Trophoblast cell (in vitro differentiated cells and primary cell): ENCODE results near the gene CCL22.

Source experiments
- DNase-seq, 2 donors: peaks; one replicate each; pipeline ENCODE4 v3.0.0-alpha.2; 2016
- H2AFZ ChIP-seq: 2 replicates; pipeline ENCODE4 v1.6.1; 2013; ENCODE audit warnings: low read length, moderate library complexity, mild to moderate bottlenecking; ENCODE audit not compliant: insufficient read depth, poor library complexity
- H2AK5ac ChIP-seq: 2 replicates; pipeline ENCODE4 v1.6.1; 2013; ENCODE audit warnings: mild to moderate bottlenecking, low read length
- H2BK120ac ChIP-seq: 2 replicates; pipeline ENCODE4 v1.6.1; 2013; ENCODE audit warnings: low read length, mild to moderate bottlenecking, moderate library complexity; ENCODE audit not compliant: insufficient read depth, poor library complexity
- H2BK12ac ChIP-seq: 2 replicates; pipeline ENCODE4 v1.6.1; 2013; ENCODE audit warnings: mild to moderate bottlenecking, low read length, moderate library complexity
- H2BK5ac ChIP-seq: 2 replicates; pipeline ENCODE4 v1.6.1; 2013; ENCODE audit warnings: low read length, low read depth, moderate library complexity, mild to moderate bottlenecking; ENCODE audit not compliant: poor library complexity
- H3K14ac ChIP-seq: 2 replicates; pipeline ENCODE4 v1.6.1; 2013; ENCODE audit warnings: mild to moderate bottlenecking, low read length
- H3K18ac ChIP-seq: 2 replicates; pipeline ENCODE4 v1.6.1; 2013; ENCODE audit warnings: mild to moderate bottlenecking, low read length
- H3K23ac ChIP-seq: 2 replicates; pipeline ENCODE4 v1.6.1; 2013; ENCODE audit warnings: low read length
- H3K27ac ChIP-seq: 2 replicates; pipeline ENCODE4 v1.5.1; 2013; ENCODE audit warnings: low read depth, mild to moderate bottlenecking, inconsistent platforms, low read length, moderate library complexity
- H3K27me3 ChIP-seq: 2 replicates; pipeline ENCODE4 v1.6.1; 2013; ENCODE audit warnings: inconsistent platforms, mild to moderate bottlenecking, low read length, moderate library complexity; ENCODE audit not compliant: insufficient read depth
- H3K36me3 ChIP-seq, 2 experiments: 1 replicate in 1 of 2; 2 replicates in 1 of 2; pipeline ENCODE4 v1.6.1; 2013; ENCODE audit warnings: low read length in 2 of 2, mild to moderate bottlenecking in 2 of 2, moderate library complexity in 1 of 2; ENCODE audit not compliant: insufficient read depth in 2 of 2, control insufficient read depth in 1 of 2
- H3K4ac ChIP-seq: 2 replicates; pipeline ENCODE4 v1.6.1; 2013; ENCODE audit warnings: low read depth, mild to moderate bottlenecking, low read length, moderate library complexity
- H3K4me1 ChIP-seq, 2 experiments: 1 replicate in 1 of 2; 2 replicates in 1 of 2; pipeline ENCODE4 v1.6.1; 2013; ENCODE audit warnings: low read length in 2 of 2, mild to moderate bottlenecking in 2 of 2, moderate library complexity in 1 of 2; ENCODE audit not compliant: insufficient read depth in 2 of 2, control insufficient read depth in 1 of 2
- H3K4me2 ChIP-seq: 2 replicates; pipeline ENCODE4 v1.6.1; 2013; ENCODE audit warnings: inconsistent platforms, mild to moderate bottlenecking, low read length, moderate library complexity
- H3K4me3 ChIP-seq: 2 replicates; pipeline ENCODE4 v1.5.1; 2013; ENCODE audit warnings: mild to moderate bottlenecking, low read depth, low read length, inconsistent platforms
- H3K79me1 ChIP-seq: one replicate; pipeline ENCODE4 v1.6.1; 2013; ENCODE audit warnings: low read length
- H3K79me2 ChIP-seq: 2 replicates; pipeline ENCODE4 v1.6.1; 2013; ENCODE audit warnings: low read length, mild to moderate bottlenecking; ENCODE audit not compliant: control insufficient read depth, insufficient read depth, poor library complexity
- H3K9ac ChIP-seq: 2 replicates; pipeline ENCODE4 v1.6.1; 2013; ENCODE audit warnings: mild to moderate bottlenecking, low read length
- H3K9me3 ChIP-seq: 2 replicates; pipeline ENCODE4 v1.6.1; 2013; ENCODE audit warnings: low read depth, mild to moderate bottlenecking, control low read depth, inconsistent platforms, low read length; ENCODE audit not compliant: insufficient read depth
- H4K12ac ChIP-seq: 2 replicates; pipeline ENCODE4 v1.6.1; 2013; ENCODE audit warnings: low read depth, mild to moderate bottlenecking, low read length, moderate library complexity
- H4K8ac ChIP-seq: 2 replicates; pipeline ENCODE4 v1.6.1; 2013; ENCODE audit warnings: low read depth, mild to moderate bottlenecking, low read length, moderate library complexity
- H4K91ac ChIP-seq: one replicate; pipeline ENCODE4 v1.6.1; 2013; ENCODE audit warnings: low read depth, mild to moderate bottlenecking, low read length, moderate library complexity
- WGBS: extraction: QIAGEN DNeasy Blood & Tissue Kit; methylation state at CpG from one replicate; pipeline ENCODE4 v1.1.7; 2013; ENCODE audit warnings: missing lambda C conversion rate; ENCODE audit not compliant: insufficient read length, insufficient coverage; ENCODE audit errors: extremely low coverage; 5-methylcytosine and 5-hydroxymethylcytosine counted together

CCL22 gene

DNA sequence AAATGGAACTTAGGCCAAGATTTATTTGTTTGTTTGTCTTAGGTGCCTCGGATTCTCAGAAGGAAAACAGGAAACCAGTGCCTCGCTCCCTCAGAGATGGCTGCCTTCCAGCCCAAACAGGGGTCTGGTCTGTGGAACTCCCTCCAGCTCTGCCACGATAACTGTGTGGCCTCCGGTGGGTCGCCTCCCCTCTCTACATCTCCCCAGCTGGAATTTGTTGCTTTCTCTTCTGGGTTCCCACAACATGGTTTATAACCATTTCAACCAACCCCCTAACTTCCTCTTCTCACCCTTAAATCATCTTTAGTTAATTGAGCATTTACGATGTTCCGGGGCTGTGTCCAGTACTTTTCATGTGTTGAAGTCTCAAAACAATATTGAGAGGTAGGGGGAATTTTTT lies 43.2 kb upstream of the CCL22 start:
- 100% methylated on average over 1 of the region's 7 CpGs for WGBS
- no peak for DNase-seq
- Histone ChIP-seq H2BK120ac (no peak overlapping the region), H3K18ac (no peak overlapping the region), H3K79me2 (no peaks in the 10 kb centered on the region), H3K79me1 (peaks cover 2% of the 10 kb centered on the region), H3K27me3 (no peaks in the 10 kb centered on the region), H3K27ac (no peak overlapping the region), H3K23ac (no peak overlapping the region), H3K4me2 (no peak overlapping the region), H4K12ac (no peak overlapping the region), H3K14ac (no peak overlapping the region), H3K4me1 (peaks cover 2 to 8% of the 10 kb centered on the region in 2 experiments), H4K8ac (no peak overlapping the region), H3K9ac (no peak overlapping the region), H2BK5ac (no peak overlapping the region), H2AFZ (peak overlapping the region; percentile 10), H3K9me3 (no peaks in the 10 kb centered on the region), H3K4ac (no peak overlapping the region), H3K4me3 (no peak overlapping the region), H2BK12ac (no peak overlapping the region), H4K91ac (no peak overlapping the region), H3K36me3 (no peaks in the 10 kb centered on the region), H2AK5ac (no peak overlapping the region)

DNA sequence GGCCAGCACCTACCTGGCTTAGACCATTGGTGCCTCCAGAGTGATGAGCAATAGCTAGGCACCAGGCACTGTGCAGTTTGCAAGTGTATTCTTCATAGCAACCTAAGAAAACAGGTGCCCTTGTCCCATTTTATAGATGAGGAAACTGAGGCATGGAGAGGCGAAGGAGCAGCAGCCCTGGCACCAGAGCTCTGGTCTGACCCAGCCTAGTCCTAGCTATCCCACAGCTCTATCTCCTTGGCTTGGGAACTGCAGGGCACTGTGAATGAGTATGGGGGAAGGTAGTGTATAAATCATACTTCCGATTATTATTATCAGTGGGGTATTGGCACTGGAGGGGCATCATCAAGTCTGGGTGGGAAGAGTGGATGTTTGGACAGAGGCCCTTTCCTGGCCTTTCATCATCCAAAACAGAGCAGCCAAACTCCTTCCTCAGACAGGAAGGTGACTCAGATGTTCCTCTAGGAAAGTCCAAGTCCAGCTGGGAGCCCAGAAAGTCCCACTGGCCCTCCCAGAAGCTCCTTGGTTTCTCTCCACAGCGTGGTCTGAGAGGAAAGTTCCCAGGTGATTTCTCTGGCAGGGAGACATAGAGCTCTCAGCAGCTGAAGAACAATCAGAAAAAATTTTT lies 42.1 kb upstream of the CCL22 start:
- Histone ChIP-seq H4K12ac (no peak overlapping the region), H3K4me1 (peaks cover 2 to 8% of the 10 kb centered on the region in 2 experiments), H4K91ac (no peak overlapping the region), H2BK5ac (no peak overlapping the region), H2AK5ac (no peak overlapping the region), H3K4me2 (no peak overlapping the region), H3K23ac (no peak overlapping the region), H3K27me3 (no peaks in the 10 kb centered on the region), H3K14ac (no peak overlapping the region), H4K8ac (no peak overlapping the region), H2BK120ac (no peak overlapping the region), H3K4me3 (no peak overlapping the region), H3K27ac (no peak overlapping the region), H2BK12ac (no peak overlapping the region), H3K9me3 (no peaks in the 10 kb centered on the region), H3K36me3 (no peaks in the 10 kb centered on the region), H3K79me1 (peaks cover 2% of the 10 kb centered on the region), H3K9ac (no peak overlapping the region), H3K4ac (no peak overlapping the region), H3K18ac (no peak overlapping the region), H2AFZ (no peak overlapping the region), H3K79me2 (no peaks in the 10 kb centered on the region)
- DNase-seq = peak in 1 of 2 donors; percentile 40
- no CpG with 5 or more reads among the region's 3 CpGs for WGBS

DNA sequence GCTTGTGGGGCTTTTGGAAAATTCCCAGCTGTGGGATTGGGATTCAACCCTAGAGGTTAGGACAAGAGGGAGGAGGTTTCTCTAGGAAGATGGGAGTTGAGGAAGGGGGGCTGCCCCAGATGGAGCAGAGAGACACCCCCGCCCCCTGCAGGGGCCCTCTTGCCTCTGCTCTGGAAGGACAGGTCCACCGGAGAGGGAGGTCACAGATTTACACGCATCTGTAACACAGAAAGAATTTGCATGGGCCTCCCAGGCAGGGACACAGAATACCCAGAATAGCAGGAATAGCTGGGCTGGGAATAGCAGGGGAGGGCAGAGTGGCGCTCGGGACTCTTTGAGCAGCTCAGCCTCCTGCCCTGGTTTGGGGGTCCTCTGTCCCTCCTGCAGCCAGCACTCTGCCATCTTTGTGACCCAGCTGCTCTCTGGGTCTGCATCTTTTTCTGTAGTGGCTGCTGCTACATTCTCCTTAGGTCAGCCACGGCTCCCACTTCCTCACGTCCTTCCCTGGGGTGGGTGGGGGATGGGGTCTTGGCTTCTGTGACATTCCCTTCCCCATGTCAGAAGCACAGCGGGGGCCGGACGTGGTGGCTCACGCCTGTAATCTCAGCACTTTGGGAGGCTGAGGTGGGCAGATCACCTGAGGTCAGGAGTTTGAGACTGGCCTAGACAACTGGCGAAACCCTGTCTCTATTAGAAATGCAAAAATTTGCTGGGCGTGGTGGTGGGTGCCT lies 40.2 kb upstream of the CCL22 start:
- no CpG with 5 or more reads among the region's 13 CpGs for WGBS
- peak overlapping the region; percentile 30 for H2AFZ ChIP-seq
- H2BK120ac ChIP-seq = peak overlapping the region; percentile 50
- H3K23ac ChIP-seq = no peak overlapping the region
- DNase-seq = peak; percentile 55 to 76
- no peaks in the 10 kb centered on the region for H3K9me3 ChIP-seq
- peak overlapping the region; percentile 27 for H3K14ac ChIP-seq
- H2BK12ac ChIP-seq = no peak overlapping the region
- no peaks in the 10 kb centered on the region for H3K27me3 ChIP-seq
- H2BK5ac ChIP-seq = no peak overlapping the region
- H3K79me2 ChIP-seq = no peaks in the 10 kb centered on the region
- H3K4ac ChIP-seq = no peak overlapping the region
- no peak overlapping the region for H3K18ac ChIP-seq
- no peak overlapping the region for H3K4me3 ChIP-seq
- peaks cover 2% of the 10 kb centered on the region for H3K79me1 ChIP-seq
- peak overlapping the region; percentile 17 for H4K8ac ChIP-seq
- no peak overlapping the region for H2AK5ac ChIP-seq
- H3K4me1 ChIP-seq = peaks cover 2 to 8% of the 10 kb centered on the region in 2 experiments
- peak overlapping the region; percentile 22 for H3K4me2 ChIP-seq
- peak overlapping the region; percentile 27 for H4K12ac ChIP-seq
- H3K27ac ChIP-seq = no peak overlapping the region
- peak overlapping the region; percentile 45 for H4K91ac ChIP-seq
- no peak overlapping the region for H3K9ac ChIP-seq
- no peaks in the 10 kb centered on the region for H3K36me3 ChIP-seq

DNA sequence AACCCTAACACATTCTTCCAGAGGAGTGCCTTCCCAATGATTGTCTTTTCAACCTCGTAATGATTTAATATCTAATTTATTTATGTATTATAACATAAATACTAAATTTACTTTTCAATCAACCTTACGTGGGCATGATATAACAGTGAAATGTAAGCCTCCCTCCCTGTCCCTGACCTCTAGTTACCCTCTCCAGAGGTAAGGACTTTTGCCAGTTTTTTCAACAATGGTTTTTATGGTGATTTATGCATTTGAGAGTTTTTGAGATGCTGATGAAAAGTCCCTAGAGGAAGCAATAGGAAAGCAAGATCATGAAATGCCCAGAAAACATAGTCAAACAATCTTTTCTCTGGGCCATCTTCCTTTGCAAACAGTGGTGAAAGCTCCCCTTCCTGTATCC lies 38.9 kb upstream of the CCL22 start:
- no peaks in the 10 kb centered on the region for H3K79me2 ChIP-seq
- no peak overlapping the region for H3K27ac ChIP-seq

More for the DNA sequence above, 38.9 kb upstream of the CCL22 start:
- Histone ChIP-seq H2BK12ac (no peak overlapping the region), H3K27me3 (no peaks in the 10 kb centered on the region), H3K9me3 (no peaks in the 10 kb centered on the region), H4K8ac (no peak overlapping the region), H2AK5ac (no peak overlapping the region), H3K4me3 (no peak overlapping the region), H2AFZ (no peak overlapping the region), H3K4me2 (no peak overlapping the region), H3K18ac (no peak overlapping the region), H3K23ac (no peak overlapping the region), H3K4me1 (peaks cover 2 to 8% of the 10 kb centered on the region in 2 experiments), H3K36me3 (no peaks in the 10 kb centered on the region), H4K12ac (no peak overlapping the region), H2BK5ac (no peak overlapping the region), H2BK120ac (no peak overlapping the region), H3K14ac (no peak overlapping the region), H4K91ac (no peak overlapping the region), H3K79me1 (peaks cover 2% of the 10 kb centered on the region), H3K9ac (no peak overlapping the region), H3K4ac (no peak overlapping the region)
- no CpG with 5 or more reads among the region's 2 CpGs for WGBS
- DNase-seq = no peak
